HepG2 (cell line): ENCODE results near the gene PARN. TPM values are rescaled to one million over a fixed set of nuclear protein-coding genes. Genes with fewer than 3 reads are reported as not detected.

Experiments
- ATAC-seq: fragments of 200-7000 bp; cut with Tn5 transposase; 3 replicates; pipeline ENCODE4 v1.9.1; 2020; ENCODE audit warnings: mild to moderate bottlenecking, moderate library complexity
- BruUV-seq: library from RNA; stranded (reverse); fragments of 400-500 nt; replicated peaks from 2 replicates; lab custom pipeline; 2021; lab: Mats Ljungman, UMichigan
- CTCF ChIA-PET: fragments of 300-600 bp; formaldehyde crosslinking; extraction: SDS; loops from one replicate; lab custom pipeline; 2021; ENCODE audit warnings: low total read pairs, inconsistent platforms, low intra/inter-chr PET ratio; lab: Yijun Ruan, JAX
- POLR2A ChIA-PET: fragments of 350-600 bp; sonication (Branson Sonifier 250); formaldehyde crosslinking; loops from one replicate; lab custom pipeline; 2020; ENCODE audit warnings: antibody characterized with exemption, inconsistent platforms; lab: Yijun Ruan, JAX
- DNase-seq: peaks from one replicate; pipeline ENCODE4 v3.0.0-alpha.2; 2015; ENCODE audit warnings: low spot score
- FAIRE-seq: peaks from 3 replicates; lab custom pipeline; 2011; peaks lifted over from hg19 to GRCh38; lab: Jason Lieb, UNC
- H2AFZ ChIP-seq: one replicate; pipeline ENCODE4 v1.6.1; 2011; ENCODE audit warnings: low read length, inconsistent platforms
- H3K27ac ChIP-seq: fragments of 300-600 bp; 3 replicates; pipeline ENCODE4 v1.8.0; 2011; ENCODE audit warnings: mixed run types, mild to moderate bottlenecking, mixed read lengths, low read length, inconsistent platforms; ENCODE audit not compliant: insufficient read depth; ENCODE audit errors: extremely low read length
- H3K27me3 ChIP-seq, 2 experiments: fragments of 200-600 bp in 1 of 2; 2 replicates in 1 of 2; 3 replicates in 1 of 2; pipeline versions ENCODE4 v1.6.0 to v1.8.0; 2011; ENCODE audit warnings: low read length in 2 of 2, mild to moderate bottlenecking in 2 of 2, moderate library complexity in 2 of 2, inconsistent platforms in 1 of 2; ENCODE audit not compliant: insufficient read depth in 2 of 2, control insufficient read depth in 1 of 2
- H3K36me3 ChIP-seq, 2 experiments: fragments of 200-600 bp in 1 of 2; replicated peaks in 1 of 2; 2 replicates in 1 of 2; 3 replicates in 1 of 2; pipeline versions ENCODE4 v1.5.1 to v1.8.0; 2011; ENCODE audit warnings: low read length in 2 of 2, inconsistent platforms in 1 of 2; ENCODE audit not compliant: insufficient read depth in 2 of 2, control insufficient read depth in 1 of 2
- H3K4me1 ChIP-seq: 2 replicates; pipeline ENCODE4 v1.5.1; 2012; ENCODE audit warnings: low read length, inconsistent platforms; ENCODE audit not compliant: insufficient read depth
- H3K4me2 ChIP-seq: 2 replicates; pipeline ENCODE4 v1.6.0; 2011; ENCODE audit warnings: low read depth, low read length, inconsistent platforms
- H3K4me3 ChIP-seq, 3 experiments: fragments of 200-600 bp in 1 of 3; sonication (generic), shearing (Covaris generic) in 1 of 3; replicated peaks in 1 of 3; 2 replicates each; pipeline ENCODE4 v1.5.1; 2011 to 2016; ENCODE audit warnings: low read length in 3 of 3, inconsistent platforms in 2 of 3, low read depth in 2 of 3, mild to moderate bottlenecking in 2 of 3, control low read depth in 1 of 3, mixed read lengths in 1 of 3; ENCODE audit not compliant: insufficient read depth in 1 of 3
- H3K79me2 ChIP-seq: one replicate; pipeline ENCODE4 v1.6.1; 2011; ENCODE audit warnings: low read length, inconsistent platforms; ENCODE audit not compliant: insufficient read depth
- H3K9ac ChIP-seq: 2 replicates; pipeline ENCODE4 v1.6.0; 2011; ENCODE audit warnings: mild to moderate bottlenecking, low read depth, low read length, inconsistent platforms; ENCODE audit not compliant: insufficient read depth
- H3K9me3 ChIP-seq: 2 replicates; pipeline ENCODE4 v1.5.1; 2012; ENCODE audit warnings: mild to moderate bottlenecking, low read length
- H4K20me1 ChIP-seq: 2 replicates; pipeline ENCODE4 v1.6.0; 2011; ENCODE audit warnings: inconsistent platforms, mild to moderate bottlenecking, low read length, moderate library complexity; ENCODE audit not compliant: insufficient read depth
- BATF2 ChIP-seq: sonication (generic); formaldehyde crosslinking; IDR thresholded peaks from 2 replicates; pipeline ENCODE4 v1.8.0; 2022; ENCODE audit warnings: mild to moderate bottlenecking, missing genetic modification reagents, moderate library complexity
- FOXP1 ChIP-seq, 2 experiments: fragments of 450-650 bp in 1 of 2; IDR thresholded peaks; 2 replicates each; pipeline ENCODE4 v1.6.1; 2017 to 2018; ENCODE audit warnings: antibody characterized with exemption in 1 of 2
- GFI1 ChIP-seq: sonication (generic); formaldehyde crosslinking; IDR thresholded peaks from 2 replicates; pipeline ENCODE4 v1.5.0; 2020; ENCODE audit warnings: missing genetic modification reagents, mild to moderate bottlenecking, borderline replicate concordance
- JUND ChIP-seq: sonication (generic); formaldehyde crosslinking; IDR thresholded peaks from 2 replicates; pipeline ENCODE4 v1.8.0; 2022; ENCODE audit warnings: mild to moderate bottlenecking, missing genetic modification reagents
- KLF9 ChIP-seq: IDR thresholded peaks from 2 replicates; pipeline ENCODE4 v1.6.1; 2016; ENCODE audit warnings: low read depth
- MAFK ChIP-seq, 2 experiments: IDR thresholded peaks in 1 of 2; conservative IDR thresholded peaks in 1 of 2; 2 replicates each; pipeline ENCODE4 v1.6.1; 2011; ENCODE audit warnings: improper control_type of control experiment in 2 of 2, low read length in 2 of 2
- SSRP1 ChIP-seq: IDR thresholded peaks from 2 replicates; pipeline ENCODE4 v1.6.1; 2016; ENCODE audit warnings: control low read depth
- SUZ12 ChIP-seq: fragments of 150-350 bp; IDR thresholded peaks from 2 replicates; pipeline ENCODE4 v1.6.1; 2014; ENCODE audit warnings: low read depth, low read length
- TP53 ChIP-seq: sonication (generic); formaldehyde crosslinking; conservative IDR thresholded peaks from 2 replicates; pipeline ENCODE4 v1.4.0; 2020; ENCODE audit warnings: missing genetic modification reagents
- ZBTB21 ChIP-seq: sonication (generic); formaldehyde crosslinking; IDR thresholded peaks from 2 replicates; pipeline ENCODE4 v1.4.0; 2020; ENCODE audit warnings: missing genetic modification reagents
- ZKSCAN1 ChIP-seq: fragments of 150-350 bp; IDR thresholded peaks from 2 replicates; pipeline ENCODE4 v1.6.1; 2014; ENCODE audit warnings: low read length
- ZMAT5 ChIP-seq: sonication (generic); formaldehyde crosslinking; IDR thresholded peaks from 2 replicates; pipeline ENCODE4 v1.5.0; 2020; ENCODE audit warnings: mild to moderate bottlenecking, low read depth, missing genetic modification reagents, borderline replicate concordance
- ZNF142 ChIP-seq: sonication (generic); formaldehyde crosslinking; IDR thresholded peaks from 2 replicates; pipeline ENCODE4 v1.4.0; 2020; ENCODE audit warnings: missing genetic modification reagents
- ZNF143 ChIP-seq: sonication (generic); formaldehyde crosslinking; IDR thresholded peaks from 2 replicates; pipeline ENCODE4 v1.4.0; 2020; ENCODE audit warnings: missing genetic modification reagents
- ZNF460 ChIP-seq: sonication (generic); formaldehyde crosslinking; IDR thresholded peaks from 2 replicates; pipeline ENCODE4 v1.5.1; 2020; ENCODE audit warnings: missing genetic modification reagents, mild to moderate bottlenecking, borderline replicate concordance
- ZNF839 ChIP-seq: sonication (generic); formaldehyde crosslinking; IDR thresholded peaks from 2 replicates; pipeline ENCODE4 v1.4.0; 2020; ENCODE audit warnings: missing genetic modification reagents, mild to moderate bottlenecking, borderline replicate concordance
- WGBS: methylation state at CpG from one replicate; pipeline ENCODE4 v1.1.6; 2017; ENCODE audit warnings: low lambda C conversion rate; 5-methylcytosine and 5-hydroxymethylcytosine counted together
- in situ Hi-C: cut with HindIII; loops from 2 replicates; pipeline ENCODE4 v1.10.0; 2017; ENCODE audit warnings: low pct_unique_long_range_greater_than_20kb; ENCODE audit not compliant: extremely low pct_ligation_motif_present
- intact Hi-C: fragments of 100-400 bp; cut with micrococcal nuclease; formaldehyde crosslinking; loops from one replicate; pipeline ENCODE4 v1.10.0; 2022; ENCODE audit not compliant: unreplicated experiment
- polyA plus RNA-seq, 8 experiments: library from polyadenylated mRNA; depleted of rRNA in 3 of 8; stranded (reverse) in 7 of 8; unstranded in 1 of 8; fragments of >200 nt; fragmentation: Illumina TruSeq in 4 of 8; extraction: Trizol in 4 of 8; gene quantifications; 2 replicates each; pipeline versions ENCODE4 v1.2.1 to v1.2.3, GENCODE V29; 2011 to 2016; ENCODE audit warnings: low read depth in 4 of 8, missing spikeins in 1 of 8, mixed read lengths in 1 of 8; ENCODE audit not compliant: insufficient read depth in 1 of 8
- total RNA-seq, 5 experiments: library from RNA; depleted of rRNA; stranded (reverse); fragments of >200 nt; fragmentation: Illumina TruSeq; extraction: Trizol; gene quantifications; 2 replicates each; pipeline ENCODE4 v1.2.3, GENCODE V29; 2016; ENCODE audit warnings: low read depth in 1 of 5

Gene PARN
- total and polyA plus RNA-seq, 2 of the 13 experiments (the other 11 are each of a cell fraction or from before 2014, with no cell fraction given): 13.3 to 47.6 TPM

DNA sequence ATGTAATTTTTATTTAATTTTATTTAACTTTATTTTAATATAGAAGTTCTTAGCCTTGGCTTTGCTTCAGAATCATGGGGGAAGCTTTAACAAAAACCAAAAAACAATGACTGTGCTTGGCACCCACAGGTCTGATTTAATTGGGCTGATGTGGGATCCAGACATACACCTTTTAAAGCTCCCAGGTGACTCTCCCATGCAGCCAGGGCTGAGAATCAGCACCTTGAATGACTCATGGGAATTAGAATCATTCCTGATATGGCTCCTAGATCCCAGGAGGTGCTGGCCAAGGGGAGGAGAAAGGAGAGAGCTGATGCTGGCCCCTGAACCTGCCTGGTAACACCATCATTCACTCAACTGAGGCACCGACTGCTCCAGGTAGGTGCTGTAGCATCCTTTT is 240.7 kb downstream of the PARN start:
- WGBS: 100% methylated on average over 1 of the region's 1 CpG
- in situ Hi-C loops: no loop called here
- Histone ChIP-seq H3K27me3 (no peaks in the 10 kb centered on the region), H2AFZ (no peak overlapping the region), H3K27ac (no peak overlapping the region)
- CTCF ChIA-PET: no interaction called here
- TF ChIP-seq ZKSCAN1 (no peak), ZMAT5 (no peak), TP53 (no peak), FOXP1 (IDR thresholded peaks at IDR 0.05) (no peak), FOXP1 (CRISPR knock-in tag; IDR thresholded peaks at IDR 0.05) (no peak), ZNF460 (CRISPR knock-in tag) (no peak), ZNF142 (CRISPR knock-in tag) (no peak), SUZ12 (no peak), MAFK (conservative IDR thresholded peaks at IDR 0.05 in 1 of 2, IDR thresholded peaks at IDR 0.05 in 1 of 2; ENCODE audit: low read length in 2 of 2) (no peak), JUND (CRISPR knock-in tag) (no peak), ZNF143 (CRISPR knock-in tag) (no peak), ZBTB21 (CRISPR knock-in tag) (no peak), GFI1 (CRISPR knock-in tag) (no peak), BATF2 (CRISPR knock-in tag) (no peak), SSRP1 (CRISPR knock-in tag) (no peak), KLF9 (CRISPR knock-in tag) (no peak), ZNF839 (CRISPR knock-in tag) (no peak)
- TF ChIP-seq, all 625 proteins: peak for 0
- Histone ChIP-seq H3K79me2 (no peaks in the 10 kb centered on the region), H3K9me3 (no peaks in the 10 kb centered on the region), H3K4me1 (peaks cover 55% of the 10 kb centered on the region), H4K20me1 (no peaks in the 10 kb centered on the region), H3K4me2 (no peak overlapping the region), H3K9ac (no peak overlapping the region), H3K36me3 (no peaks in the 10 kb centered on the region), H3K4me3 (no peak overlapping the region)
- DNase-seq (no peak), FAIRE-seq (no peak), ATAC-seq (no peak)
- intact Hi-C loops: no loop called here
- BruUV-seq: no TSS peak
- POLR2A ChIA-PET: no interaction called here
